SK-N-SH (cell line): ENCODE results near the gene PLXND1.

Source experiments
- NRF1 ChIP-seq: IDR thresholded peaks from 2 replicates; pipeline ENCODE4 v1.6.1; 2012; ENCODE audit warnings: low read depth, mild to moderate bottlenecking, low read length
- POLR2AphosphoS5 ChIP-seq: IDR thresholded peaks from 2 replicates; pipeline ENCODE4 v1.6.1; 2012; ENCODE audit warnings: low read depth, low read length
- RAD21 ChIP-seq: IDR thresholded peaks from 2 replicates; pipeline ENCODE4 v1.6.1; 2012; ENCODE audit warnings: mild to moderate bottlenecking, low read length
- RCOR1 ChIP-seq: fragments of 150-350 bp; IDR thresholded peaks from 2 replicates; pipeline ENCODE4 v1.6.1; 2017; ENCODE audit warnings: antibody characterized with exemption, low read length
- TAF1 ChIP-seq: IDR thresholded peaks from 2 replicates; pipeline ENCODE4 v1.6.1; 2012; ENCODE audit warnings: low read depth, mild to moderate bottlenecking, low read length, moderate library complexity, borderline replicate concordance
- TCF12 ChIP-seq: IDR thresholded peaks from 2 replicates; pipeline ENCODE4 v1.4.0; 2012
- TF ChIP-seq, protein P1 (sequence below): fragments of 200-600 bp; sonication (generic); IDR thresholded peaks from 2 replicates; pipeline ENCODE4 v1.6.1; 2017; ENCODE audit warnings: antibody characterized with exemption, mild to moderate bottlenecking, moderate library complexity
- TF ChIP-seq, protein P2 (sequence below): IDR thresholded peaks from 2 replicates; pipeline ENCODE4 v1.6.1; 2012; ENCODE audit warnings: mild to moderate bottlenecking, low read depth, low read length, moderate library complexity
- TF ChIP-seq, protein P3 (sequence below): IDR thresholded peaks from 2 replicates; pipeline ENCODE4 v1.4.0; 2012; ENCODE audit warnings: low read depth
- TF ChIP-seq, protein P4 (sequence below): fragments of 150-350 bp; IDR thresholded peaks from 2 replicates; pipeline ENCODE4 v1.6.1; 2016; ENCODE audit warnings: mild to moderate bottlenecking, low read depth, low read length
- TF ChIP-seq, protein P5 (sequence below): IDR thresholded peaks from 2 replicates; pipeline ENCODE4; 2012

DNA sequence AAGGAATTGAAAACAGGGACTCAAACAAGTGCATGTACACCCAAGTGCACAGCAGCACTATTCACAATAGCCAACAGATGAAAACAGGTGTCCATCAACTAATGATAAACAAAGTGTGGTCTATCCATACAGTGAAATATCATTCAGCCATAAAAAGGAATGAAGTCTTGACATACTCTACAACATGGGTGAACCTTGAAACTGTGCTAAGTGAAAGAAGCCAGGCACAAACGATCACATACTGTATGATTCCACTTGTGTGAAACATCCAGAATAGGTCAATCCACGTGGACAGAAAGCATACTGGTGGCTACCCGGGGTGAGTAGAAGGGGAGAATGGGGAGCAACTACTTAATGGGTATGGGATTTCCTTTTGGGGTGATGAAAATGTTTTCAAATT, 29.6 kb upstream of the PLXND1 start:
- TF ChIP-seq, protein P1, sequence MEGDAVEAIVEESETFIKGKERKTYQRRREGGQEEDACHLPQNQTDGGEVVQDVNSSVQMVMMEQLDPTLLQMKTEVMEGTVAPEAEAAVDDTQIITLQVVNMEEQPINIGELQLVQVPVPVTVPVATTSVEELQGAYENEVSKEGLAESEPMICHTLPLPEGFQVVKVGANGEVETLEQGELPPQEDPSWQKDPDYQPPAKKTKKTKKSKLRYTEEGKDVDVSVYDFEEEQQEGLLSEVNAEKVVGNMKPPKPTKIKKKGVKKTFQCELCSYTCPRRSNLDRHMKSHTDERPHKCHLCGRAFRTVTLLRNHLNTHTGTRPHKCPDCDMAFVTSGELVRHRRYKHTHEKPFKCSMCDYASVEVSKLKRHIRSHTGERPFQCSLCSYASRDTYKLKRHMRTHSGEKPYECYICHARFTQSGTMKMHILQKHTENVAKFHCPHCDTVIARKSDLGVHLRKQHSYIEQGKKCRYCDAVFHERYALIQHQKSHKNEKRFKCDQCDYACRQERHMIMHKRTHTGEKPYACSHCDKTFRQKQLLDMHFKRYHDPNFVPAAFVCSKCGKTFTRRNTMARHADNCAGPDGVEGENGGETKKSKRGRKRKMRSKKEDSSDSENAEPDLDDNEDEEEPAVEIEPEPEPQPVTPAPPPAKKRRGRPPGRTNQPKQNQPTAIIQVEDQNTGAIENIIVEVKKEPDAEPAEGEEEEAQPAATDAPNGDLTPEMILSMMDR, result no peak
- TF ChIP-seq TAF1 (no peak), RAD21 (no peak), POLR2AphosphoS5 (no peak), NRF1 (no peak), TCF12 (no peak), RCOR1 (no peak)
- TF ChIP-seq, protein P2, sequence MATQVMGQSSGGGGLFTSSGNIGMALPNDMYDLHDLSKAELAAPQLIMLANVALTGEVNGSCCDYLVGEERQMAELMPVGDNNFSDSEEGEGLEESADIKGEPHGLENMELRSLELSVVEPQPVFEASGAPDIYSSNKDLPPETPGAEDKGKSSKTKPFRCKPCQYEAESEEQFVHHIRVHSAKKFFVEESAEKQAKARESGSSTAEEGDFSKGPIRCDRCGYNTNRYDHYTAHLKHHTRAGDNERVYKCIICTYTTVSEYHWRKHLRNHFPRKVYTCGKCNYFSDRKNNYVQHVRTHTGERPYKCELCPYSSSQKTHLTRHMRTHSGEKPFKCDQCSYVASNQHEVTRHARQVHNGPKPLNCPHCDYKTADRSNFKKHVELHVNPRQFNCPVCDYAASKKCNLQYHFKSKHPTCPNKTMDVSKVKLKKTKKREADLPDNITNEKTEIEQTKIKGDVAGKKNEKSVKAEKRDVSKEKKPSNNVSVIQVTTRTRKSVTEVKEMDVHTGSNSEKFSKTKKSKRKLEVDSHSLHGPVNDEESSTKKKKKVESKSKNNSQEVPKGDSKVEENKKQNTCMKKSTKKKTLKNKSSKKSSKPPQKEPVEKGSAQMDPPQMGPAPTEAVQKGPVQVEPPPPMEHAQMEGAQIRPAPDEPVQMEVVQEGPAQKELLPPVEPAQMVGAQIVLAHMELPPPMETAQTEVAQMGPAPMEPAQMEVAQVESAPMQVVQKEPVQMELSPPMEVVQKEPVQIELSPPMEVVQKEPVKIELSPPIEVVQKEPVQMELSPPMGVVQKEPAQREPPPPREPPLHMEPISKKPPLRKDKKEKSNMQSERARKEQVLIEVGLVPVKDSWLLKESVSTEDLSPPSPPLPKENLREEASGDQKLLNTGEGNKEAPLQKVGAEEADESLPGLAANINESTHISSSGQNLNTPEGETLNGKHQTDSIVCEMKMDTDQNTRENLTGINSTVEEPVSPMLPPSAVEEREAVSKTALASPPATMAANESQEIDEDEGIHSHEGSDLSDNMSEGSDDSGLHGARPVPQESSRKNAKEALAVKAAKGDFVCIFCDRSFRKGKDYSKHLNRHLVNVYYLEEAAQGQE, result no peak
- TF ChIP-seq, protein P3, sequence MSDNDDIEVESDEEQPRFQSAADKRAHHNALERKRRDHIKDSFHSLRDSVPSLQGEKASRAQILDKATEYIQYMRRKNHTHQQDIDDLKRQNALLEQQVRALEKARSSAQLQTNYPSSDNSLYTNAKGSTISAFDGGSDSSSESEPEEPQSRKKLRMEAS, result no peak
- TF ChIP-seq, protein P4, sequence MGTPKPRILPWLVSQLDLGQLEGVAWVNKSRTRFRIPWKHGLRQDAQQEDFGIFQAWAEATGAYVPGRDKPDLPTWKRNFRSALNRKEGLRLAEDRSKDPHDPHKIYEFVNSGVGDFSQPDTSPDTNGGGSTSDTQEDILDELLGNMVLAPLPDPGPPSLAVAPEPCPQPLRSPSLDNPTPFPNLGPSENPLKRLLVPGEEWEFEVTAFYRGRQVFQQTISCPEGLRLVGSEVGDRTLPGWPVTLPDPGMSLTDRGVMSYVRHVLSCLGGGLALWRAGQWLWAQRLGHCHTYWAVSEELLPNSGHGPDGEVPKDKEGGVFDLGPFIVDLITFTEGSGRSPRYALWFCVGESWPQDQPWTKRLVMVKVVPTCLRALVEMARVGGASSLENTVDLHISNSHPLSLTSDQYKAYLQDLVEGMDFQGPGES, result no peak
- TF ChIP-seq, protein P5, sequence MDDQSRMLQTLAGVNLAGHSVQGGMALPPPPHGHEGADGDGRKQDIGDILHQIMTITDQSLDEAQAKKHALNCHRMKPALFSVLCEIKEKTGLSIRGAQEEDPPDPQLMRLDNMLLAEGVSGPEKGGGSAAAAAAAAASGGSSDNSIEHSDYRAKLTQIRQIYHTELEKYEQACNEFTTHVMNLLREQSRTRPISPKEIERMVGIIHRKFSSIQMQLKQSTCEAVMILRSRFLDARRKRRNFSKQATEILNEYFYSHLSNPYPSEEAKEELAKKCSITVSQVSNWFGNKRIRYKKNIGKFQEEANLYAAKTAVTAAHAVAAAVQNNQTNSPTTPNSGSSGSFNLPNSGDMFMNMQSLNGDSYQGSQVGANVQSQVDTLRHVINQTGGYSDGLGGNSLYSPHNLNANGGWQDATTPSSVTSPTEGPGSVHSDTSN, result no peak
